GM10847 (cell line): Measurements from ENCODE around the gene C1orf226.

Experiments
- POLR2A ChIP-seq: IDR thresholded peaks from 2 replicates; pipeline ENCODE4 v1.6.1; 2011; ENCODE audit not compliant: insufficient read length; ENCODE audit errors: extremely low read depth

The C1orf226 gene

DNA sequence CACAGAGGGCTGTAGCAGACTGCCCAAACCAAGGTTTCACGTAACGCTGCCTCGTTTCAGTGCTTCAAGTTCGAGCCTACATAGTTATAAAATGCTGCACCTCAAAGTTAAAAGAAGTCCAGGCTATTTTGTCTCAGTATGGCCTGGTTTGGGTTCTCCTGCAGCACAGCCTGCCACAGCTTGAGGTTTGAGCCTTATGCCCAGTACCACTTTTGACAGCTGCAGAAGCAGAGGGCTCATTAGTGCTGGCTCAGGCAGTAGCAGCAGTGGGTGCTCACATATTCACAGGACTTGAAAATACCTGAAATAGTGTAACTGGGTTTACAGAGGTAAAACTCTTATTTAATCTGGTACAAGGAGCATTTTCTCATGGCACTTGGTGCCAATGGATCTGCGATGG lies 20.2 kb upstream of the C1orf226 start:
- TF ChIP-seq POLR2A, result no peak

DNA sequence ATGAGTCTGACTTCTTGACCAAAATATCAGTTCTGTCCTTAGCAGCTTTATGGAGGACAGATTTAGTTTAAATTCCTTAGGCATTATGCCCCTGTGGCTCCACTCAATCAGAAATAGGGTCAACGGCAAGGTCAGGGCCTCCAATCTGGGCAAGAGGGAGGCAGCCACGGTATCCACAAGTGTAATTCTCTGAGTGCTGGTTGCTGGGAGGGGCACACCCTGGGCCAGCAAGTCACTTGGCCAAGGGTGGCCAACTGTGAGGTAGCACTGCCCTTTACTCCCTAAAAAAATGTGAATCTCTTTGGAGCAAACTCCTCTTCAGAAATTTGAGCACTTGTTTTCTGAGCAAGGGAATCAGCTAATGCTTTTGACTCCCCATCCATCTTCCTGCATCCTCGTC lies 17.7 kb upstream of the C1orf226 start:
- no peak for TF ChIP-seq POLR2A

DNA sequence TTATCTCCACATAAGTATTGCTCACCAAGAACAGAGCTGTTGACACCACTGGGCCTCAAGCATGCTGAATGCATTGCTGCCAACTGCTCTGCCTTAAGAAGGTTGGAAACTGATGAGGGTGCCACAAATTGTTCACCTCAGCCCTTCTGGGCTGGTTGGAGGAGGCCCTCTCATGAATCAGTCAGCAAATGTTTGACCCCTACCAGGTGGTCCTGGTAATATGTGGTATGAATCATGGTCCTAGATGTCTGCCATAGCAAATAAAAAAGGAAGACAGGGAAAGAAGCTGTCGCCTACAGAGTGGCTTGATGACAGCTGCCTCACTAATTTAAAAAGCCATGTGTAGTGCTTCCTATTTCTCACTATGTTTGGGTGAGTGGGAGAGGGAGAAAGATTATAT lies 17.0 kb upstream of the C1orf226 start:
- TF ChIP-seq POLR2A, result no peak

DNA sequence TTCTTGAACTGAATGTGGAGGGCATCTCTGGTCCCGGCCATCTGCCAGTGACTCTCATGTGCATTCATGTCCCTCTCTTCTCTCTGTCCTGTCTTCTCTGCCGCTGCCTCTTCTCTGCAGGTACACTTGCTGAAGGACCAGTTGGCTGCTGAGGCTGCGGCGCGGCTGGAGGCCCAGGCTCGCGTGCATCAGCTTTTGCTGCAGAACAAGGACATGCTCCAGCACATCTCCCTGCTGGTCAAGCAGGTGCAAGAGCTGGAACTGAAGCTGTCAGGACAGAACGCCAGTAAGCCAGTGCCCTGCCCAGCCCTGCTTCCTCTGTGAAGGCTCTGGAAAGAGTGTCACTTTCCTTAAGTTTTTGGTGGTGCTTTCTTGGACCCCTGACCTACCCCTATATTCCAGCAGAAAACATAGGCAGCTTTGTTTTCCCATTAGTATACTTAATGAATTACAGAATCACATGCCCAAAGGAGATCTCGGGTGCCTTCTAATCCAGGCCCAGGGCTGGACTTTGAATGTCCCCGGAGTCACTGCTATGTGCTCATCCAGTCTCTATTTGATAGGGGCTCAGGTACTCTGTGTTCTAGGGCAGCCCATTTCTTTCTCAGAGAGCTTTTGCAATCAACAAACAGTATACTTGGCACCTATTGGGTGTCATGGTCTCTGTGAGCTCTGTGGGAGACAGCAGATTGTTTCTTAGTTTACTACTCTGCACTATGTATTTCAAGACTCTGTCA lies 16.1 kb upstream of the C1orf226 start:
- TF ChIP-seq POLR2A, result no peak

DNA sequence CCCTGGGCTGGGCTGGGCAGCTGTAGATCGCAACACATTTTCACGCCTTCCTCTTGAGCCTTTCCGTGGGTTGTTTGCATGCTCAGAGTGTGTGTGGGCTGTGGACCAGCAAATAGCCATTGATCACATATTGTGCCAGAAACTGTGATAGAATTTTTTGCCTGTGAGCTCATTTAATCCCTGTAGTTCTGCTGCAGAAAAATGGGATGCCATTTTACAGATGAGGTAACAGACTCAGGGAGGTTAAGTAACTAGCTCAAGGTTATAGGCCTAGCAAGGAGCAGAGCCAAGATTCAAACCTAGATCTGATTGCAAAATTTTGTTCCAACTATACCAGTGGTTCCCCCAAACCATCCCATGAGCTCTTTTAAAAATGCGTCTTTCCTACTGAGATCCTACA lies 15.4 kb upstream of the C1orf226 start:
- no peak for TF ChIP-seq POLR2A

DNA sequence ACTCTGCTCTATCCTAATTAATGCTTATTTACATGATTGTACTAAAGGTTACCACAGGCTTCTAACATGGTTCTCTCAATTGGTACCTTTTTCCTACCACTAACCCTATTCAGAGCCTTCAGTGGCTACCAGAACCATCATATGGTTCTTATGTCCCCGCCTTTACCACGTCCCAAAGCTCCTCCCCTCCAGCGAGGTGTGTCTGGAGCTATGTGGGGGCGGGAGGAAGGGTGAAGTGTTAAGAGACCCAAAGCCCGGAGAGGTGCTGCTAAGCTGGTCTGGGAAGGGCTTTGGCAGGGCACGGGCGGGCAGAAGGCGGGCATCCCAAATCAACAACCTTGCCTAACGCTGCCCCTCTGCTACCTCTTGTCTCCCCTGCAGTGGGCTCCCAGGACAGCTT lies 14.9 kb upstream of the C1orf226 start:
- TF ChIP-seq POLR2A, result no peak

DNA sequence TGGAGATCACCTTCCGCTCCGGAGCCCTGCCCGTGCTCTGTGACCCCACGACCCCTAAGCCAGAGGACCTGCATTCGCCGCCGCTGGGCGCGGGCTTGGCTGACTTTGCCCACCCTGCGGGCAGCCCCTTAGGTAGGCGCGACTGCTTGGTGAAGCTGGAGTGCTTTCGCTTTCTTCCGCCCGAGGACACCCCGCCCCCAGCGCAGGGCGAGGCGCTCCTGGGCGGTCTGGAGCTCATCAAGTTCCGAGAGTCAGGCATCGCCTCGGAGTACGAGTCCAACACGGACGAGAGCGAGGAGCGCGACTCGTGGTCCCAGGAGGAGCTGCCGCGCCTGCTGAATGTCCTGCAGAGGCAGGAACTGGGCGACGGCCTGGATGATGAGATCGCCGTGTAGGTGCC lies 14.5 kb upstream of the C1orf226 start:
- no peak for TF ChIP-seq POLR2A

DNA sequence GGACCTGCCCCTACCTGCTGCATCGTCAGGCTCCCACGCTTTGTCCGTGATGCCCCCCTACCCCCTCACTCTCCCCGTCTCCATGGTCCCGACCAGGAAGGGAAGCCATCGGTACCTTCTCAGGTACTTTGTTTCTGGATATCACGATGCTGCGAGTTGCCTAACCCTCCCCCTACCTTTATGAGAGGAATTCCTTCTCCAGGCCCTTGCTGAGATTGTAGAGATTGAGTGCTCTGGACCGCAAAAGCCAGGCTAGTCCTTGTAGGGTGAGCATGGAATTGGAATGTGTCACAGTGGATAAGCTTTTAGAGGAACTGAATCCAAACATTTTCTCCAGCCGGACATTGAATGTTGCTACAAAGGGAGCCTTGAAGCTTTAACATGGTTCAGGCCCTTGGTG lies 13.8 kb upstream of the C1orf226 start:
- no peak for TF ChIP-seq POLR2A

DNA sequence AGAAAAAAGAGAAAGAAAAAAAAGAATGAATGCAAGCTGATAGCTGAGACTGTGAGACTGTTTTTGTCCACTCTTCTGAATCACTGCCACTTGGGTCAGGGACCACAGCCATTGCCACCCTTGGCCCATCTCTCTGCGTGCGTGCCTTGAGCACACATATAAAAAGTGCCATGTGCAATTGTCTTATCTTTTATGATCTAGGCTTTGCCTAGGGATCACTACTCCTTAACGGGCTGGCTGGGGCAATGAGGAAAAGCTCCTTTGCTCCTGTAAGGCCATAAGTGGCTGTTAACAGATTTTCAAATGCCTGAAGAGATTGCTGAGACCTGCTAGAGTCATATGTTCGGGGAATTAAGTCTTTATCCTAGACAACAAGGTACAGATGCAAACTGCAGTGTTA lies 13.1 kb upstream of the C1orf226 start:
- no peak for TF ChIP-seq POLR2A

DNA sequence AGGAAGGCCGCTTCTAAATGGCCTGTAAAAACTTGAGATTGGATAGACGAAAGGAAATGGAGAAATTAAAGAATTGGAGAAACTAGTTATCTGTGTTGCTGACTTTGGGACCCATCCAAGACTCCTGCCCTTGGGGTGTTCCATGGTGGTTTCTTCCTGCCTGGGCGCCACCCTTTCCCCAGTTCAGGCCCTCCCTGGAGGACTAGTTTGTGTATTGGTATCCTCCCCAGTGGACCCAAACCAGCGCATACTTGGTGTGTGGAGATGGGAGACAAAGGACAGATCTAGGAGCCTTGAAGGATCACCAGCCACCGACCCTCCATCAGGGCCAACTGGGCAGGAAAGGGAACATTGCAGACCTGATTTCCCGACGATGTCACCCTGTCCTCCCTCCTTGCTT lies 12.0 kb upstream of the C1orf226 start:
- TF ChIP-seq POLR2A, result no peak

DNA sequence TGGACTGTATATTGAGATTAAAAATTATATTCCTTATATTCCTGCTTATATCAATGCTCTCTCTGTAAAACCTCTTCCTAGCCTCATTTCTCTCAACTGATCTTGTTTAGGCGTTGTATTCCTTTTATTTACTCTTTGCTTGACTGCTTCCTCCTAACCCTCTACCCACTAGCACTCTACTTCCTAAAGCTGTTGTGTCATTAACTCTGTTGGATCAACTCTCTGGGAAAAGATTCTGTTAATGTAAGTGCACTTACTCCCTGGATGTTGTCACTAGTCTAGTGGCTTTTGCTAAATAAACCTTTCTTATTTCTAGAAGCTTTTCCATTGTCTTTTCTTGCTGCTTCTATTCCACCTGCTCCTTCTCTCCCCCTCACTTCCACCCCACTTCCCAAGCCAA lies 11.4 kb upstream of the C1orf226 start:
- TF ChIP-seq POLR2A, result no peak

DNA sequence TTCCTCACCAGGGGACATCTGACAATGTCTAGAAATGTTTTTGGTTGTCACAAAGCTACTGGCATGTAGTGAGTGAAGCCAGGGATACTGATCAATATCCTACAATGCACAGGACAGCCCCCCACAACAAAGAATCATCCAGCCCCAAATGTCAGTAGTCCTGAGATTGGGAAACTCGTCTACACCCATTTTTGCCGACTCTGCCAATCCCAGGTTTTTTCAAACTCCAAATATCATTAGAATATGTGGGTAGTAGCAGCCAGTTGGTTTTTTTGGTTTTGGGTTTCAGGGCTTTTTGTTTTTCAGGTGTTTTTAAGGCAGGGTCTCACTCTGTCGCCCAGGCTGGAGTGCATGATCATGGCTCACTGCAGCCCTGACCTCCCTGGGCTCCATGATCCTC lies 10.8 kb upstream of the C1orf226 start:
- no peak for TF ChIP-seq POLR2A

DNA sequence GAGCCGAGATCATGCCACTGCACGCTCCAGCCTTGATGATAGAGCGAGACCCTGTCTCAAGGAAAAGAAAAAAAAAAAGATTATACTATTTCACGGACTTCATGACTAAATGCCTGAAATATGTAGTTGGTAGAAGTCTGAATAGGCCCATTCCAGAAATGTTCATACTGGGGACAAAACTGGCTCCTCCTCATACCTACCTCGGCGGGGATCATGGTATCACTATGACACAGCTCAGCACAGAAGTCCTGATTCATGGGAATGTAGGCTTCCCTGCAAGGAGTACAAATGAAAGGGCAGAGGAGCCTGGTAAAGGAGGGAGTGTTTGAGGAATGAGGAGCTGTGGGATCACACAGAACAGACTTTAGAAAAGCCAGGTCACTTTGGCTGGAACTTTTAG lies 9.9 kb upstream of the C1orf226 start:
- no peak for TF ChIP-seq POLR2A

DNA sequence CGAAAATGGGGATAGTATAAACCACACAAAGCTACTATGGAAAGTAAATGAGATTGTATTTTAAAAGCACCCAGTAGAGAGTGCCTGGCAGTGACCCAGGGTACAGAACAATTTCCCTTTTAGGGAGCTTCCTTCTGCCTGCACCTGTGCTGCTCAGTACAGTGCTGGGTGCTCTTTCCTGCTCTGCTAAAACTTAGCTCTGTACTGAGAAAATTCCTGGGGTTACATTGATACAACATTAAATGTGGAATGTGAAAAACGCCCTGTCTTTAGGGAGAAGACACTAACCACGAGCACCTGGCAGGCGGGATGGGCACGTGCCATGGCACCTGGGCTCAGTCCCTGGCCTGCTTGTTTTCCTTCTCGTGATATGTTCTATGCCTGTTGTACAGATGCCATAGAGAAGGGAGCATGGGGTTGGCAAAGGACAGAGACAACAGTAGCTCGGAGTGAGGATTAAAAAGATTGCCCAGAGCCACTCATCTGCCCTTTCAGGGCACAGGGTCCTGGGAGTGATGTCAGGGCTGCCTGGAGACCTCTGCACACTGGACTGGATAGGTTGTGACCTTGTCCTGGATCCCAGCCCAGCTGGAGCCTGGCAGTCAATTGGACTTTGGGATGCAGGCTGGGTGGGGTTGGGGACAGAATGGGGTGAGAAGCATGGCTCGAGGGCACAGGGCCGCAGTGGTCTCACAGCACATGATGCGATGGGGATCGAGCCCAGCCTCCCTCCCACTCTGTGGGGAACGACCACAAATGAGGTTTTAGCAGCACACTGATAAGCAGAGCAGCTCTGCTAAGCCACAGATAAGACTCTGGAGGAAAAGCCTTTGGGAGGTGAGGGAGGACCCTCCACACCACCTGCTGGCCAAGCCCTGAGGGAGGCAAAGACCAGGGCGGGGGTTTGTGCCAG lies 9.1 kb upstream of the C1orf226 start:
- no peak for TF ChIP-seq POLR2A

DNA sequence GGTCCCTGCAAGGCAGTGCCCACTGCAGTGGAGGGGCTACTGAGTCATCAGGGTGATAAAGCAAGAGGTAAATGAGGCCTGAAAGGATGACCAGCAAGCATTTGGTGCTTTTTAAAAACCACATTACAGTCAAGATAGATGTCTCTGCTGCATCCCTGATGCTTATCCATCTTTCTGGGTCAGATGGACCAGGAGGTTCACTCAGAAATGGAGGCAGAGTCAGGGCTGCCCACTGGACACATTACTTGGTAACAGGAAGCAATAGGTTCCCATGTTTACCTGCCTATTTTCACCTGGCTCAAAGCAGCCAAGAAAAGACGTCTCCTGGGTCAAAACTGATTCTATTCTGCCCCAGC lies 8.5 kb upstream of the C1orf226 start:
- TF ChIP-seq POLR2A, result no peak

DNA sequence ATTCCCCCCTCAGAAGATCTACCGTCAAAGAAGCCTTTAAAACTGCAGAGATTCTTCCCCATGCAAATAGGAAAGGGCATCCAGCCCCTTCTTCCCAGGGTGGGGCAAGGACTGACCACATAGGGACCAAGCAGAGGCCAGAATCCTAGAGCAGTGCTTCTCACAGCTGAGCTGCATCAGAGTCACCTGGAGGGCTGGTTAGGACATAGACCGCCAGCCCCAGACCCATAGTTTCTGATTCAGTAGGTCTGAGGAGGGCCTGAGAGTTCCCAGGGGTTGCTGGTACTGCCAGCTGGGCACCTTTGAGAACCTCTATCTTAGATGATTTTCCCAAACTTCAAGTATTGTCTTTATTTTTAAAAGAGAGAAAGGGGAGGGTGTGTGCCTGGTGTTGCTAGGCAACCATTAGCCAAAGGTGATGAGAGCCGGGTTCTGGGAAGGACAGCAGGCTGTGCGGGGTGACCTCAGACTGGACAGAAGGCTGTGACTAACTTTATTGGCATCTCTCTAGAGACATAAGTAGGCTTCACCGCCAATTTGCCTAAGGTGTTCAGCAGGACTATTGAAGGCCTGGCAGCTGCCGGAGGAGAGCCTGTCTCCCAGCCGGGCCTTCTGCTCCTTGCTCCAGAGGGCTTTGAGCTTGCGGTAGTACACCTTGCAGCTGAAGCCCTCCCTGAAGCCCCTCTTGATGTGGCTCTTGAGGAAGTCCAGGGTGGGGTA lies 7.8 kb upstream of the C1orf226 start:
- TF ChIP-seq POLR2A, result no peak
